GM23338 (cell line): ENCODE results near the gene MYL4. TPM values are rescaled to one million over a fixed set of nuclear protein-coding genes. Genes with fewer than 3 reads are reported as not detected.
A peak's percentile ranks its signal among the peaks of the same experiment; 100 is the strongest.

ENCODE experiments used
- ATAC-seq: fragments of 200-7000 bp; cut with Tn5 transposase; 3 replicates; pipeline ENCODE4 v1.9.1; 2020
- DNase-seq: peaks from one replicate; pipeline ENCODE4 v3.0.0-alpha.2; 2015; ENCODE audit warnings: low spot score
- H2AFZ ChIP-seq: fragments of 200-600 bp; sonication (generic); 2 replicates; pipeline ENCODE4 v1.8.0; 2016; ENCODE audit warnings: antibody characterized with exemption, mild to moderate bottlenecking, moderate library complexity
- H3F3A ChIP-seq: fragments of 200-600 bp; sonication (generic); replicated peaks from 2 replicates; pipeline ENCODE4 v1.8.0; 2017; ENCODE audit warnings: antibody characterized with exemption, mixed run types, low read depth
- H3K27ac ChIP-seq: fragments of 200-600 bp; sonication (generic); 2 replicates; pipeline ENCODE4 v1.6.1; 2016; ENCODE audit warnings: low read depth
- H3K27me3 ChIP-seq: fragments of 200-600 bp; sonication (generic); 2 replicates; pipeline ENCODE4 v1.8.0; 2016; ENCODE audit warnings: mild to moderate bottlenecking, mixed run types, moderate library complexity; ENCODE audit not compliant: insufficient read depth
- H3K36me3 ChIP-seq: fragments of 200-600 bp; sonication (generic); 2 replicates; pipeline ENCODE4 v1.8.0; 2016; ENCODE audit warnings: mild to moderate bottlenecking; ENCODE audit not compliant: insufficient read depth
- H3K4me1 ChIP-seq: fragments of 200-600 bp; sonication (generic); 2 replicates; pipeline ENCODE4 v1.8.0; 2016; ENCODE audit warnings: mild to moderate bottlenecking, moderate library complexity; ENCODE audit not compliant: insufficient read depth
- H3K4me2 ChIP-seq: fragments of 200-600 bp; sonication (generic); 2 replicates; pipeline ENCODE4 v1.7.1; 2017; ENCODE audit warnings: mixed run types
- H3K4me3 ChIP-seq: fragments of 200-600 bp; sonication (generic); 2 replicates; pipeline ENCODE4 v1.6.1; 2016; ENCODE audit warnings: mixed run types
- H3K79me2 ChIP-seq: fragments of 200-600 bp; sonication (generic); replicated peaks from 2 replicates; pipeline ENCODE4 v1.8.0; 2017; ENCODE audit warnings: mild to moderate bottlenecking; ENCODE audit not compliant: insufficient read depth
- H3K9me2 ChIP-seq: fragments of 200-600 bp; sonication (generic); 2 replicates; pipeline ENCODE4 v1.8.0; 2017; ENCODE audit not compliant: insufficient read depth
- H4K20me1 ChIP-seq: fragments of 200-600 bp; sonication (generic); replicated peaks from 2 replicates; pipeline ENCODE4 v1.8.0; 2017; ENCODE audit warnings: mild to moderate bottlenecking; ENCODE audit not compliant: insufficient read depth
- H3K27ac Mint-ChIP-seq: 2 replicates; pipeline ENCODE4 v1.8.0; 2020; ENCODE audit warnings: inconsistent platforms, mild to moderate bottlenecking, moderate library complexity, mixed read lengths
- H3K27me3 Mint-ChIP-seq: 3 replicates; pipeline ENCODE4 v1.8.0; 2022; ENCODE audit warnings: low read depth, mild to moderate bottlenecking, moderate library complexity, mixed read lengths, inconsistent platforms; ENCODE audit not compliant: insufficient read depth, poor library complexity
- H3K36me3 Mint-ChIP-seq: 3 replicates; pipeline ENCODE4 v1.8.0; 2021; ENCODE audit warnings: low read depth, mild to moderate bottlenecking, inconsistent platforms, moderate library complexity, mixed read lengths
- H3K4me1 Mint-ChIP-seq: 3 replicates; pipeline ENCODE4 v1.8.0; 2020; ENCODE audit warnings: mild to moderate bottlenecking, inconsistent platforms, mixed read lengths
- H3K4me3 Mint-ChIP-seq: 3 replicates; pipeline ENCODE4 v1.8.0; 2021; ENCODE audit warnings: moderate library complexity, mild to moderate bottlenecking, inconsistent platforms, mixed read lengths
- H3K9me3 Mint-ChIP-seq: 3 replicates; pipeline ENCODE4 v1.8.0; 2020; ENCODE audit warnings: moderate library complexity, mild to moderate bottlenecking, inconsistent platforms, mixed read lengths
- JUNB ChIP-seq: IDR thresholded peaks from one replicate; pipeline ENCODE4 v1.6.1; 2016; ENCODE audit warnings: antibody characterized with exemption; ENCODE audit not compliant: unreplicated experiment
- POLR2AphosphoS5 ChIP-seq: IDR thresholded peaks from 2 replicates; pipeline ENCODE4 v1.6.1; 2016; ENCODE audit warnings: antibody characterized with exemption, low read depth
- ZNF114 ChIP-seq: fragments of 250-450 bp; sonication (Bioruptor Pico); IDR thresholded peaks from 2 replicates; pipeline ENCODE4 v1.5.0; 2020; ENCODE audit warnings: mild to moderate bottlenecking, moderate library complexity
- polyA plus RNA-seq: library from polyadenylated mRNA; unstranded; fragments of >200 nt; fragmentation: Nextera tagmentation; extraction: Ambion mirVana; gene quantifications from 2 replicates; pipeline ENCODE4 v1.2.1, GENCODE V29; 2016
- total RNA-seq: library from RNA; depleted of rRNA; stranded (reverse); fragments of >200 nt; shearing (Covaris generic); gene quantifications from 2 replicates; pipeline ENCODE4 v1.2.3, GENCODE V29; 2014
- TF ChIP-seq, protein P1 (sequence below): IDR thresholded peaks from one replicate; pipeline ENCODE4 v1.6.1; 2018; ENCODE audit warnings: antibody characterized with exemption; ENCODE audit not compliant: unreplicated experiment
- TF ChIP-seq, protein P2 (sequence below): fragments of 250-450 bp; sonication (Bioruptor Pico); IDR thresholded peaks from 2 replicates; pipeline ENCODE4 v1.5.0; 2020; ENCODE audit warnings: mild to moderate bottlenecking, moderate library complexity
- TF ChIP-seq, protein P3 (sequence below), 2 experiments: fragments of 200-600 bp in 1 of 2; sonication (generic) in 1 of 2; conservative IDR thresholded peaks; 2 replicates each; pipeline versions ENCODE4 v1.5.1 to v1.6.1; 2016 to 2017; ENCODE audit warnings: antibody characterized with exemption in 2 of 2, low read depth in 2 of 2, mild to moderate bottlenecking in 2 of 2, moderate library complexity in 1 of 2

Gene MYL4
- total and polyA plus RNA-seq, 2 experiments from 2014 or later: 0.44 TPM; not detected in 1

DNA sequence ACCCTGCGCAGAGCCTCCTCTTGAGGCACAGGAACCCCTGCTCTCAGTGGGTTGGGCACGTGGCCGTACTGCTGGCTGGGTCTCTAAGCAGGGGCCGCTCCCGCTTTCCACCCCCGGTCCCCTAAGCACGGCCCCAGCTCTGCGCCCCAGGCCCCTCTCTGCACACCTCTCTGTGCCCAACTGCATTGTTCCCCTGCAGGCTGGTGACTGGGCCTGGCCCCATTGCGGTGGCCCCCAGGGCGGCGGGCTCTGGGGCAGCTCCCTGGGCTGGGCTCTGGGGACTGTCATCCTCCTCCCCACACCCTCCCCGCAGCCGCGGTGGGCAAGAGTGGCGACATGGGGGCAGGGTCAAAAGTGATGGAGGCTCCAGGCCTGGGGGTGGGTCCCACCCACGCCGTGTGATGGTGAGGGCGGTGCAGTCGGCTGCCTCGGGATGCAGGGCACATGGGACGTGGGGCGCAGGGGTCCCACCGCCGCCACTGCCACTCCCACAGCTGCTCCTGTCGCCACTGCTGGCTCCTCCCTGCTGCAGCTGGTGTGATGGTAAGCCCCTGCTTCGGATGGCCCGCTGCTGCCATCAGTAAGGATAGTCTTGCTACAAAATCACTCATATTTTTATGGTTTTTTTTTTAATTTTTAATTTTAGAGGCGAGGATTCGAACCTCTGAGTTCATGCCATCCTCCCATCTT lies 29.3 kb downstream of the MYL4 start:
- no peak overlapping the region for H3K4me3 Mint-ChIP-seq

DNA sequence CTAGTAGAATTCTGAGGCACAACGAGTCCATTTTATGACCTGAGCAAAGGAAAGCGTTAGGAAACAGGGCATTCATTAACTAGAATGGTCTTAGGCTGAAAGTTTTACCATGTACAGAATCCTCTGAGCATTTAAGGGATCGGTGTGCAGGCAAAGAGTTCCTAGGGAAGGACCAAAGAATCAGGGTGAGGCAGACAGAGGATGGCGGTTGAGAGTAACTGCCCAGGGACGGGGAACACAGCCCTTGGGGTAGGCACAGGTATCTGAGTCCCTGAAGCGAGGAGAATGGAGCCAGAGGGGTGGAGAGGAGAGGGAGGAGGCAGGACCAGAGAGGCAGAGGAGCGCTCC lies 30.4 kb downstream of the MYL4 start:
- Histone ChIP-seq H3K4me2 (no peak overlapping the region), H3K27me3 (no peaks in the 10 kb centered on the region), H3K27ac (no peak overlapping the region), H2AFZ (peak overlapping the region; percentile 47), H3F3A (no peaks in the 10 kb centered on the region), H3K36me3 (no peaks in the 10 kb centered on the region), H4K20me1 (no peaks in the 10 kb centered on the region), H3K9me2 (no peaks in the 10 kb centered on the region), H3K4me3 (no peak overlapping the region), H3K79me2 (no peaks in the 10 kb centered on the region), H3K4me1 (no peaks in the 10 kb centered on the region)
- Mint-ChIP-seq H3K9me3 (peaks cover 3% of the 10 kb centered on the region; the same call in 1 of the 3 replicates), H3K27ac (no peak overlapping the region), H3K4me3 (no peak overlapping the region), H3K4me1 (no peaks in the 10 kb centered on the region), H3K27me3 (peaks cover 4% of the 10 kb centered on the region), H3K36me3 (no peaks in the 10 kb centered on the region)
- ATAC-seq: peak; percentile 39; the same call in 2 of the 3 replicates
- no peak for DNase-seq
- TF ChIP-seq, protein P1, sequence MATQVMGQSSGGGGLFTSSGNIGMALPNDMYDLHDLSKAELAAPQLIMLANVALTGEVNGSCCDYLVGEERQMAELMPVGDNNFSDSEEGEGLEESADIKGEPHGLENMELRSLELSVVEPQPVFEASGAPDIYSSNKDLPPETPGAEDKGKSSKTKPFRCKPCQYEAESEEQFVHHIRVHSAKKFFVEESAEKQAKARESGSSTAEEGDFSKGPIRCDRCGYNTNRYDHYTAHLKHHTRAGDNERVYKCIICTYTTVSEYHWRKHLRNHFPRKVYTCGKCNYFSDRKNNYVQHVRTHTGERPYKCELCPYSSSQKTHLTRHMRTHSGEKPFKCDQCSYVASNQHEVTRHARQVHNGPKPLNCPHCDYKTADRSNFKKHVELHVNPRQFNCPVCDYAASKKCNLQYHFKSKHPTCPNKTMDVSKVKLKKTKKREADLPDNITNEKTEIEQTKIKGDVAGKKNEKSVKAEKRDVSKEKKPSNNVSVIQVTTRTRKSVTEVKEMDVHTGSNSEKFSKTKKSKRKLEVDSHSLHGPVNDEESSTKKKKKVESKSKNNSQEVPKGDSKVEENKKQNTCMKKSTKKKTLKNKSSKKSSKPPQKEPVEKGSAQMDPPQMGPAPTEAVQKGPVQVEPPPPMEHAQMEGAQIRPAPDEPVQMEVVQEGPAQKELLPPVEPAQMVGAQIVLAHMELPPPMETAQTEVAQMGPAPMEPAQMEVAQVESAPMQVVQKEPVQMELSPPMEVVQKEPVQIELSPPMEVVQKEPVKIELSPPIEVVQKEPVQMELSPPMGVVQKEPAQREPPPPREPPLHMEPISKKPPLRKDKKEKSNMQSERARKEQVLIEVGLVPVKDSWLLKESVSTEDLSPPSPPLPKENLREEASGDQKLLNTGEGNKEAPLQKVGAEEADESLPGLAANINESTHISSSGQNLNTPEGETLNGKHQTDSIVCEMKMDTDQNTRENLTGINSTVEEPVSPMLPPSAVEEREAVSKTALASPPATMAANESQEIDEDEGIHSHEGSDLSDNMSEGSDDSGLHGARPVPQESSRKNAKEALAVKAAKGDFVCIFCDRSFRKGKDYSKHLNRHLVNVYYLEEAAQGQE: no peak
- TF ChIP-seq, protein P2, sequence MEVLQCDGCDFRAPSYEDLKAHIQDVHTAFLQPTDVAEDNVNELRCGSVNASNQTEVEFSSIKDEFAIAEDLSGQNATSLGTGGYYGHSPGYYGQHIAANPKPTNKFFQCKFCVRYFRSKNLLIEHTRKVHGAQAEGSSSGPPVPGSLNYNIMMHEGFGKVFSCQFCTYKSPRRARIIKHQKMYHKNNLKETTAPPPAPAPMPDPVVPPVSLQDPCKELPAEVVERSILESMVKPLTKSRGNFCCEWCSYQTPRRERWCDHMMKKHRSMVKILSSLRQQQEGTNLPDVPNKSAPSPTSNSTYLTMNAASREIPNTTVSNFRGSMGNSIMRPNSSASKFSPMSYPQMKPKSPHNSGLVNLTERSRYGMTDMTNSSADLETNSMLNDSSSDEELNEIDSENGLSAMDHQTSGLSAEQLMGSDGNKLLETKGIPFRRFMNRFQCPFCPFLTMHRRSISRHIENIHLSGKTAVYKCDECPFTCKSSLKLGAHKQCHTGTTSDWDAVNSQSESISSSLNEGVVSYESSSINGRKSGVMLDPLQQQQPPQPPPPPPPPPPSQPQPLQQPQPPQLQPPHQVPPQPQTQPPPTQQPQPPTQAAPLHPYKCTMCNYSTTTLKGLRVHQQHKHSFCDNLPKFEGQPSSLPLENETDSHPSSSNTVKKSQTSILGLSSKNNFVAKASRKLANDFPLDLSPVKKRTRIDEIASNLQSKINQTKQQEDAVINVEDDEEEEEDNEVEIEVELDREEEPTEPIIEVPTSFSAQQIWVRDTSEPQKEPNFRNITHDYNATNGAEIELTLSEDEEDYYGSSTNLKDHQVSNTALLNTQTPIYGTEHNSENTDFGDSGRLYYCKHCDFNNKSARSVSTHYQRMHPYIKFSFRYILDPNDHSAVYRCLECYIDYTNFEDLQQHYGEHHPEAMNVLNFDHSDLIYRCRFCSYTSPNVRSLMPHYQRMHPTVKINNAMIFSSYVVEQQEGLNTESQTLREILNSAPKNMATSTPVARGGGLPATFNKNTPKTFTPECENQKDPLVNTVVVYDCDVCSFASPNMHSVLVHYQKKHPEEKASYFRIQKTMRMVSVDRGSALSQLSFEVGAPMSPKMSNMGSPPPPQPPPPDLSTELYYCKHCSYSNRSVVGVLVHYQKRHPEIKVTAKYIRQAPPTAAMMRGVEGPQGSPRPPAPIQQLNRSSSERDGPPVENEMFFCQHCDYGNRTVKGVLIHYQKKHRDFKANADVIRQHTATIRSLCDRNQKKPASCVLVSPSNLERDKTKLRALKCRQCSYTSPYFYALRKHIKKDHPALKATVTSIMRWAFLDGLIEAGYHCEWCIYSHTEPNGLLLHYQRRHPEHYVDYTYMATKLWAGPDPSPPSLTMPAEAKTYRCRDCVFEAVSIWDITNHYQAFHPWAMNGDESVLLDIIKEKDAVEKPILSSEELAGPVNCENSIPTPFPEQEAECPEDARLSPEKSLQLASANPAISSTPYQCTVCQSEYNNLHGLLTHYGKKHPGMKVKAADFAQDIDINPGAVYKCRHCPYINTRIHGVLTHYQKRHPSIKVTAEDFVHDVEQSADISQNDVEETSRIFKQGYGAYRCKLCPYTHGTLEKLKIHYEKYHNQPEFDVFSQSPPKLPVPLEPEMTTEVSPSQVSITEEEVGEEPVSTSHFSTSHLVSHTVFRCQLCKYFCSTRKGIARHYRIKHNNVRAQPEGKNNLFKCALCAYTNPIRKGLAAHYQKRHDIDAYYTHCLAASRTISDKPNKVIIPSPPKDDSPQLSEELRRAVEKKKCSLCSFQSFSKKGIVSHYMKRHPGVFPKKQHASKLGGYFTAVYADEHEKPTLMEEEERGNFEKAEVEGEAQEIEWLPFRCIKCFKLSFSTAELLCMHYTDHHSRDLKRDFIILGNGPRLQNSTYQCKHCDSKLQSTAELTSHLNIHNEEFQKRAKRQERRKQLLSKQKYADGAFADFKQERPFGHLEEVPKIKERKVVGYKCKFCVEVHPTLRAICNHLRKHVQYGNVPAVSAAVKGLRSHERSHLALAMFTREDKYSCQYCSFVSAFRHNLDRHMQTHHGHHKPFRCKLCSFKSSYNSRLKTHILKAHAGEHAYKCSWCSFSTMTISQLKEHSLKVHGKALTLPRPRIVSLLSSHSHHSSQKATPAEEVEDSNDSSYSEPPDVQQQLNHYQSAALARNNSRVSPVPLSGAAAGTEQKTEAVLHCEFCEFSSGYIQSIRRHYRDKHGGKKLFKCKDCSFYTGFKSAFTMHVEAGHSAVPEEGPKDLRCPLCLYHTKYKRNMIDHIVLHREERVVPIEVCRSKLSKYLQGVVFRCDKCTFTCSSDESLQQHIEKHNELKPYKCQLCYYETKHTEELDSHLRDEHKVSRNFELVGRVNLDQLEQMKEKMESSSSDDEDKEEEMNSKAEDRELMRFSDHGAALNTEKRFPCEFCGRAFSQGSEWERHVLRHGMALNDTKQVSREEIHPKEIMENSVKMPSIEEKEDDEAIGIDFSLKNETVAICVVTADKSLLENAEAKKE (CRISPR knock-in tag): no peak
- no peak for TF ChIP-seq POLR2AphosphoS5
- TF ChIP-seq, protein P3, sequence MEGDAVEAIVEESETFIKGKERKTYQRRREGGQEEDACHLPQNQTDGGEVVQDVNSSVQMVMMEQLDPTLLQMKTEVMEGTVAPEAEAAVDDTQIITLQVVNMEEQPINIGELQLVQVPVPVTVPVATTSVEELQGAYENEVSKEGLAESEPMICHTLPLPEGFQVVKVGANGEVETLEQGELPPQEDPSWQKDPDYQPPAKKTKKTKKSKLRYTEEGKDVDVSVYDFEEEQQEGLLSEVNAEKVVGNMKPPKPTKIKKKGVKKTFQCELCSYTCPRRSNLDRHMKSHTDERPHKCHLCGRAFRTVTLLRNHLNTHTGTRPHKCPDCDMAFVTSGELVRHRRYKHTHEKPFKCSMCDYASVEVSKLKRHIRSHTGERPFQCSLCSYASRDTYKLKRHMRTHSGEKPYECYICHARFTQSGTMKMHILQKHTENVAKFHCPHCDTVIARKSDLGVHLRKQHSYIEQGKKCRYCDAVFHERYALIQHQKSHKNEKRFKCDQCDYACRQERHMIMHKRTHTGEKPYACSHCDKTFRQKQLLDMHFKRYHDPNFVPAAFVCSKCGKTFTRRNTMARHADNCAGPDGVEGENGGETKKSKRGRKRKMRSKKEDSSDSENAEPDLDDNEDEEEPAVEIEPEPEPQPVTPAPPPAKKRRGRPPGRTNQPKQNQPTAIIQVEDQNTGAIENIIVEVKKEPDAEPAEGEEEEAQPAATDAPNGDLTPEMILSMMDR (conservative IDR thresholded peaks at IDR 0.05; ENCODE audit: low read depth in 2 of 2): no peak

More for the DNA sequence above, 29.3 kb downstream of the MYL4 start:
- H3K27me3 Mint-ChIP-seq: peaks cover 4% of the 10 kb centered on the region
- Histone ChIP-seq H3K9me2 (no peaks in the 10 kb centered on the region), H3K79me2 (no peaks in the 10 kb centered on the region), H3F3A (no peaks in the 10 kb centered on the region), H3K4me3 (no peak overlapping the region), H3K27me3 (no peaks in the 10 kb centered on the region), H4K20me1 (no peaks in the 10 kb centered on the region), H2AFZ (no peak overlapping the region; the same call in 1 of the 2 replicates), H3K27ac (no peak overlapping the region), H3K4me1 (no peaks in the 10 kb centered on the region), H3K36me3 (no peaks in the 10 kb centered on the region), H3K4me2 (no peak overlapping the region)
- H3K36me3 Mint-ChIP-seq: no peaks in the 10 kb centered on the region
- H3K27ac Mint-ChIP-seq: no peak overlapping the region
- TF ChIP-seq JUNB (no peak), ZNF114 (no peak)
- TF ChIP-seq, protein P3 (conservative IDR thresholded peaks at IDR 0.05; ENCODE audit: low read depth in 2 of 2): no peak
- no peak for ATAC-seq
- no peak for DNase-seq
- peaks cover 3% of the 10 kb centered on the region; the same call in 1 of the 3 replicates for H3K9me3 Mint-ChIP-seq
- no peaks in the 10 kb centered on the region for H3K4me1 Mint-ChIP-seq
